ENCODE measurements around the gene BCAS1. TPM values are rescaled to one million over a fixed set of nuclear protein-coding genes. Genes with fewer than 3 reads are reported as not detected.

The BCAS1 gene
- total and polyA plus RNA-seq, 12 donors = 0.03 TPM; not detected in 11

- no peak for ATAC-seq
- 53% methylated on average over 4 of the region's 4 CpGs for WGBS, 2 donors
- DNase-seq = no peak
- intact Hi-C loops (cut with DNase I) = no loop called here
- Histone ChIP-seq H3K36me3 (no peaks in the 10 kb centered on the region), H3K27ac (no peak overlapping the region), H3K4me1 (peaks cover 0 to 11% (median 3%) of the 10 kb centered on the region in 9 donors), H3K9me3 (no peaks in the 10 kb centered on the region), H3K27me3 (peaks cover 0 to 3% (median 0%) of the 10 kb centered on the region in 7 donors), H3K4me3 (no peak overlapping the region)
- TF ChIP-seq CTCF (IDR thresholded peaks at IDR 0.05) = no peak
These were observed 108.9 kb downstream of the BCAS1 start for GRCh38 chr20:53961527-53961926.

GRCh38 chr20:53960579-53961272, 109.7 kb downstream of the BCAS1 start:
- Histone ChIP-seq H3K27ac (peak overlapping the region in 1 of 10 donors; percentile 31), H3K4me1 (peaks cover 0 to 11% (median 3%) of the 10 kb centered on the region in 9 donors), H3K27me3 (peaks cover 0 to 3% (median 0%) of the 10 kb centered on the region in 7 donors), H3K36me3 (no peaks in the 10 kb centered on the region), H3K9me3 (peaks cover 0 to 6% (median 0%) of the 10 kb centered on the region in 11 donors), H3K4me3 (no peak overlapping the region)
- no peak for TF ChIP-seq CTCF (IDR thresholded peaks at IDR 0.05)
- 62 to 66% methylated on average over 2 of the region's 2 CpGs for WGBS, 2 donors
- intact Hi-C loops (cut with DNase I) = no loop called here
- DNase-seq = no peak
- ATAC-seq = no peak

- Histone ChIP-seq H3K27ac (peak overlapping the region in 4 of 10 donors; percentile 15 to 61 (median 37)), H3K36me3 (no peaks in the 10 kb centered on the region), H3K9me3 (peaks cover 0 to 6% (median 0%) of the 10 kb centered on the region in 11 donors), H3K4me1 (peaks cover 0 to 11% (median 3%) of the 10 kb centered on the region in 9 donors), H3K4me3 (peak overlapping the region in 2 of 10 donors; percentile 6 to 18), H3K27me3 (peaks cover 0 to 3% (median 0%) of the 10 kb centered on the region in 7 donors)
- intact Hi-C loops (cut with DNase I) = loop anchor here in 1 of 10 donors (10.0 kb wide), 1 partner anchor 1665 kb away; no protein-coding TSS in a partner anchor
- DNase-seq (no peak), ATAC-seq (peak in 7 of 8 donors; percentile 58 to 90 (median 71))
- no peak for TF ChIP-seq CTCF (IDR thresholded peaks at IDR 0.05)
- 53 to 65% methylated on average over 6 of the region's 6 CpGs for WGBS, 2 donors
These were observed 110.3 kb downstream of the BCAS1 start for GRCh38 chr20:53959911-53960578.

- H3K27me3 ChIP-seq = peaks cover 0 to 3% (median 0%) of the 10 kb centered on the region in 7 donors
- intact Hi-C loops (cut with DNase I) = loop anchor here in 1 of 10 donors (10.0 kb wide), 1 partner anchor 1663 kb away; no protein-coding TSS in a partner anchor
- H3K4me1 ChIP-seq = peaks cover 0 to 11% (median 3%) of the 10 kb centered on the region in 9 donors
- no peaks in the 10 kb centered on the region for H3K36me3 ChIP-seq
- no peak for ATAC-seq
- 71 to 72% methylated on average over 5 of the region's 5 CpGs for WGBS, 2 donors
- no peak overlapping the region for H3K4me3 ChIP-seq
- peak overlapping the region in 1 of 10 donors; percentile 56 for H3K27ac ChIP-seq
- peaks cover 0 to 6% (median 0%) of the 10 kb centered on the region in 11 donors for H3K9me3 ChIP-seq
- no peak for DNase-seq
- TF ChIP-seq CTCF (IDR thresholded peaks at IDR 0.05) = no peak
These were observed 112.1 kb downstream of the BCAS1 start for GRCh38 chr20:53958260-53958659.
